Body of pancreas (tissue), 4 donors: ENCODE data around the gene CDH7. TPM values are rescaled to one million over a fixed set of nuclear protein-coding genes. Genes with fewer than 3 reads are reported as not detected.
A peak's percentile ranks its signal among the peaks of the same experiment; 100 is the strongest.

ENCODE experiments used
- ATAC-seq: fragments of 150-250 bp; one replicate; pipeline ENCODE4 v1.9.1; 2016
- DNase-seq, 4 donors: peaks; one replicate each; pipeline ENCODE4 v3.0.0-alpha.2; 2019
- H3K27ac ChIP-seq, 4 donors: fragments of 200-600 bp; sonication (generic); 1 replicate in 3 of 4; 2 replicates in 1 of 4; pipeline versions ENCODE4 v1.5.1 to v1.6.1; 2016 to 2019; ENCODE audit warnings: mild to moderate bottlenecking in 1 of 4, mixed read lengths in 1 of 4, moderate library complexity in 1 of 4
- H3K27me3 ChIP-seq, 2 donors: fragments of 200-600 bp; sonication (generic); one replicate each; pipeline ENCODE4 v1.6.0; 2016; ENCODE audit warnings: mild to moderate bottlenecking in 1 of 2
- H3K36me3 ChIP-seq, 2 donors: fragments of 200-600 bp; sonication (generic); replicated peaks in 1 of 2; 2 replicates each; pipeline ENCODE4 v1.5.1; 2016; ENCODE audit warnings: low read depth in 2 of 2; ENCODE audit not compliant: insufficient read depth in 1 of 2
- H3K4me1 ChIP-seq: fragments of 200-600 bp; sonication (generic); one replicate; pipeline ENCODE4 v1.6.0; 2016
- H3K4me3 ChIP-seq, 2 donors: fragments of 200-600 bp; sonication (generic); 1 replicate in 1 of 2; 2 replicates in 1 of 2; pipeline ENCODE4 v1.5.1; 2016 to 2019
- H3K9me3 ChIP-seq, 3 donors: fragments of 200-600 bp; sonication (generic); 1 replicate in 2 of 3; 2 replicates in 1 of 3; pipeline ENCODE4 v1.5.1; 2016
- POLR2A ChIP-seq, 3 donors: fragments of 450-650 bp; IDR thresholded peaks; one replicate each; pipeline ENCODE4 v1.6.1; 2016; ENCODE audit warnings: antibody characterized with exemption in 3 of 3, mild to moderate bottlenecking in 2 of 3
- WGBS, 2 donors: methylation state at CpG; one replicate each; pipeline ENCODE4 v1.1.5; 2017; 5-methylcytosine and 5-hydroxymethylcytosine counted together
- intact Hi-C: fragments of 100-400 bp; cut with DNase I; formaldehyde crosslinking; loops from one replicate; pipeline ENCODE4 v1.15.1; 2023
- total RNA-seq, 2 donors: library from RNA; depleted of rRNA; stranded (reverse); fragments of >200 nt; gene quantifications; one replicate each; pipeline ENCODE4 v1.1.0, GENCODE V29; 2016
- TF ChIP-seq, protein P1 (sequence below), 7 experiments: fragments of 450-650 bp in 4 of 7; fragments of 200-600 bp in 3 of 7; sonication (generic) in 3 of 7; IDR thresholded peaks; one replicate each; pipeline ENCODE4 v1.5.1; 2016 to 2019; ENCODE audit warnings: antibody characterized with exemption in 7 of 7

CDH7 gene
- total RNA-seq, 2 donors from 2014 or later, result not detected

DNA sequence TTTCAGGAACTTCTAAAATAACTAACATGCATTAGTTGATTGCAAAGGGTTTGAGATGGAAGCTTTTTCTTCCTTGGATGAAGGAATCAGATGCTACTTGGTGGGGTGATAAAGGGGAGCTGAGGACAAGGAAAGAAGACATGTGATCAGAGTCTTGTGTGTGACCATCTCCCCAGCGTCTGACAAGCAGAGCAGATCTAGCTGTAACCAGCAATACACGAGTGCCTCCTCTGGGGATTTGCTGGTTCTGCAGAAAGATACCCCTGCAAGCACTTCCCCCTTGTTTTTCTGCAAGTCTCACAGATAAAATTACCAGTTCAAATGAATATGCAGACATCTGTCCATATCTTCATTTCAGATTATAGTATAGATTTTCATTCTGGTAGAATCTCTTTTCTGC lies 2.7 kb downstream of the CDH7 start:
- peak in 1 of 4 donors; percentile 11 for DNase-seq
- Histone ChIP-seq H3K4me3 (no peak overlapping the region), H3K9me3 (no peaks in the 10 kb centered on the region), H3K27me3 (no peaks in the 10 kb centered on the region), H3K27ac (no peak overlapping the region), H3K4me1 (peaks cover 15% of the 10 kb centered on the region), H3K36me3 (no peaks in the 10 kb centered on the region)
- 4 to 5% methylated on average over 2 of the region's 2 CpGs for WGBS, 2 donors
- TF ChIP-seq, protein P1, sequence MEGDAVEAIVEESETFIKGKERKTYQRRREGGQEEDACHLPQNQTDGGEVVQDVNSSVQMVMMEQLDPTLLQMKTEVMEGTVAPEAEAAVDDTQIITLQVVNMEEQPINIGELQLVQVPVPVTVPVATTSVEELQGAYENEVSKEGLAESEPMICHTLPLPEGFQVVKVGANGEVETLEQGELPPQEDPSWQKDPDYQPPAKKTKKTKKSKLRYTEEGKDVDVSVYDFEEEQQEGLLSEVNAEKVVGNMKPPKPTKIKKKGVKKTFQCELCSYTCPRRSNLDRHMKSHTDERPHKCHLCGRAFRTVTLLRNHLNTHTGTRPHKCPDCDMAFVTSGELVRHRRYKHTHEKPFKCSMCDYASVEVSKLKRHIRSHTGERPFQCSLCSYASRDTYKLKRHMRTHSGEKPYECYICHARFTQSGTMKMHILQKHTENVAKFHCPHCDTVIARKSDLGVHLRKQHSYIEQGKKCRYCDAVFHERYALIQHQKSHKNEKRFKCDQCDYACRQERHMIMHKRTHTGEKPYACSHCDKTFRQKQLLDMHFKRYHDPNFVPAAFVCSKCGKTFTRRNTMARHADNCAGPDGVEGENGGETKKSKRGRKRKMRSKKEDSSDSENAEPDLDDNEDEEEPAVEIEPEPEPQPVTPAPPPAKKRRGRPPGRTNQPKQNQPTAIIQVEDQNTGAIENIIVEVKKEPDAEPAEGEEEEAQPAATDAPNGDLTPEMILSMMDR (IDR thresholded peaks at IDR 0.05), result peak in 2 of 7 experiments; percentile 7 to 9
- TF ChIP-seq POLR2A (IDR thresholded peaks at IDR 0.05), result no peak
- ATAC-seq, result no peak
- intact Hi-C loops, result no loop called here

DNA sequence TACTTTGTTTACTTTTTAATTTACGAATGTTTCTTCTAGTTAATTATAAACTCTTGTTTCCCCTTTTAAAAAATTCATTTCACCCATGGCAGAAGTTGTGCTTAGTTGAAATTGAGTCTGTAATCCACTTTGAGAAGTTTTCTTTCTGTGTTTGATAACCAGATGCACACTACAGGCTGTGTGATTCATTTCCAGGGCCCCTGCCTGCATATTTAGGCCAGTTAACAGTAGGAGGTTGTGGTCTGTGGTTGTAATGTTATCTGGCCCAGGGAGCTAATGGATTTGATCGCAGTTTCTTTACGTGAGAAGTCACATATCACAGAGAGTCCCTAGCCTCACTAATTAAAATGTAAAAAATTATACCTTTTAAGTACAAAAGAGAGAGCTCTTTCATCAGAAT lies 3.3 kb downstream of the CDH7 start:
- ATAC-seq, result no peak
- intact Hi-C loops, result no loop called here
- no peaks in the 10 kb centered on the region for H3K36me3 ChIP-seq
- no peak for TF ChIP-seq POLR2A (IDR thresholded peaks at IDR 0.05)
- TF ChIP-seq, protein P1 (IDR thresholded peaks at IDR 0.05), result no peak
- DNase-seq, result no peak
- WGBS, 2 donors, result 16 to 18% methylated on average over 3 of the region's 3 CpGs
- no peak overlapping the region for H3K4me3 ChIP-seq
- peaks cover 15% of the 10 kb centered on the region for H3K4me1 ChIP-seq
- H3K27ac ChIP-seq, result no peak overlapping the region
- no peaks in the 10 kb centered on the region for H3K27me3 ChIP-seq
- H3K9me3 ChIP-seq, result no peaks in the 10 kb centered on the region

DNA sequence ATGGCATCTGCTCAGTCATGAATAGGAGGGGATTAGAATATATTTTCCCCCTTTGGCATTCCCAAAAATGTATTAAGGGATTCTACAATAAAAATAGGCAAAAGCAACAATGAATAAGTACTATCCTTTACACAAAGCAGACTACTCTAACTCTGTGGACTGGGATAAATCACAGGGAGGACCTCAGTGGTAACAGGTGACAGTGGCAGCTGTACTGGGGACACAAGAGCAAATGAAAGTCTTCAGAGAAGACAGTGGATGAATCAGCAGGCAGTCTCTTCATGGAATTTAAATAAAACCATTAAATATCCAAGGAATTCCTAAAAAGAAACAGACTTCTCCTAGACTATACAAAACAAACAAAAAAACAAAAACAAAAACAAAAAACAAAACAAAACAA lies 4.8 kb downstream of the CDH7 start:
- no peak overlapping the region for H3K4me3 ChIP-seq
- ATAC-seq (no peak), DNase-seq (no peak)
- no peaks in the 10 kb centered on the region for H3K9me3 ChIP-seq
- H3K36me3 ChIP-seq, result no peaks in the 10 kb centered on the region
- no peaks in the 10 kb centered on the region for H3K27me3 ChIP-seq
- H3K4me1 ChIP-seq, result peaks cover 5% of the 10 kb centered on the region
- TF ChIP-seq, protein P1 (IDR thresholded peaks at IDR 0.05), result no peak
- no peak for TF ChIP-seq POLR2A (IDR thresholded peaks at IDR 0.05)
- H3K27ac ChIP-seq, result no peak overlapping the region
- intact Hi-C loops, result no loop called here

DNA sequence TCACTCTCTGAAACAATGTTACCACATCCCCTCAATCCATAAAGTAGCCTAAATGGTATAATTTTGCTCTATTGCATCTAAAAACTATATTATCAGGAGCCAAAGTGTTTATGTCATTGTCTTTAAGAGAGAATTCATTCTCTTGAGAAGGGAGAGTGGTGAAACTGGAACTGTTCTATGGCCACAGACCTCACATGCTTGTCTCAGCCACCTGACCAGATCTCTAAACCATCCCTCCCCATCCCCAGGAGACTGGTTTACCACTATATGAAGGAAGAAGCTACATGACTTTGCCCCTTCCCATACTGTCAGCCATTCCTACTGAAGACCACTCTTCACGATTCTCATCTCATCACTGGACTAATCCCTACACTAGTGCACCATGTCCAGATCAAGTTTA lies 9.6 kb downstream of the CDH7 start:
- Histone ChIP-seq H3K27me3 (no peaks in the 10 kb centered on the region), H3K4me1 (no peaks in the 10 kb centered on the region), H3K36me3 (no peaks in the 10 kb centered on the region), H3K4me3 (no peak overlapping the region), H3K27ac (no peak overlapping the region), H3K9me3 (no peaks in the 10 kb centered on the region)
- no peak for ATAC-seq
- DNase-seq, result no peak
- WGBS, 2 donors, result 40 to 41% methylated on average over 1 of the region's 1 CpG
- TF ChIP-seq POLR2A (IDR thresholded peaks at IDR 0.05), result no peak
- TF ChIP-seq, protein P1 (IDR thresholded peaks at IDR 0.05), result no peak
- intact Hi-C loops, result no loop called here

DNA sequence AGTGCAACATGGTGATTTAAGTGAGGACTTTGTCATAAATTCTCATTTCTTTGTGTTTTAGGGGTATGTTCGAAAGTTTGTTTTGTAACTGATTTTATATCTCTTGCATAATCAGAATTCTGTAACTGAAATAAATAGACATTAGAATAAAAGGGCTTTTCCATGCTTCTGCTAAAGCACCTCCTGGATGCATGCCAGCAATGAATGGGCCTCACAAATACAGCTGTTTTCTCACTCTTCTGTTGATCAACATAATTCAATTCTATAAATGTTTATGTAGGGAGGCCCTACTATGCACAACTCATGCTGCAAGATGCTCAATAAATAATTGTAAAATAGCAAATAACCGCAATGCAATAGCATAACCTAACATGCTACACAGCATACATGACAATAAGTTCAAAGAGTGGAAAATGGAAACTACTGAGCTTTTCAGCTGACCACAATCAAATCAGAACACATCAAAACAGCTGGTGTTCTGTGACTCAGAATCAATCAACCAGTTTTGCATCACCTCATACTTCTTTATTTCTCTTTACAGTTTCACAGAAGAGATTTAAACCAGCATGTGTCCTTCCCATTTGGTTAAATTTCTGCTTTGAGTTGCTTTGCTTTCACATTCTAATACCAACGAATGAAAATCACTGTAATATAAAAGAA lies 11.0 kb downstream of the CDH7 start:
- Histone ChIP-seq H3K27me3 (no peaks in the 10 kb centered on the region), H3K4me3 (no peak overlapping the region), H3K27ac (no peak overlapping the region), H3K9me3 (no peaks in the 10 kb centered on the region), H3K4me1 (no peaks in the 10 kb centered on the region), H3K36me3 (no peaks in the 10 kb centered on the region)
- 55 to 56% methylated on average over 3 of the region's 3 CpGs for WGBS, 2 donors
- intact Hi-C loops, result no loop called here
- DNase-seq, result no peak
- ATAC-seq, result no peak
- no peak for TF ChIP-seq POLR2A (IDR thresholded peaks at IDR 0.05)
- TF ChIP-seq, protein P1 (IDR thresholded peaks at IDR 0.05), result no peak
